ENCODE results near the gene PIK3CA. TPM values are rescaled to one million over a fixed set of nuclear protein-coding genes. Genes with fewer than 3 reads are reported as not detected.
"Not testable (repeated sequence)": the region's sequence is repeated elsewhere in the genome, so short reads cannot be mapped to it uniquely, and the experiment has no call there.

The PIK3CA gene
- total RNA-seq, 6 experiments from 2014 or later = 6.5 to 13.1 (median 11.2) TPM

GRCh38 chr3:179266701-179267211 is 118.6 kb downstream of the PIK3CA start:
- Histone ChIP-seq H3K36me3 (no peaks in the 10 kb centered on the region), H3K27ac (no peak overlapping the region), H3K9me3 (no peaks in the 10 kb centered on the region), H3K4me1 (no peaks in the 10 kb centered on the region), H3K27me3 (no peaks in the 10 kb centered on the region), H3K4me3 (no peak overlapping the region)
- 56% methylated on average over 8 of the region's 21 CpGs for WGBS (ENCODE audit: insufficient coverage, low coverage, low lambda C conversion rate, missing lambda C conversion rate)
- TF ChIP-seq CTCF (IDR thresholded peaks at IDR 0.05) (no peak), POLR2A (IDR thresholded peaks at IDR 0.05) (no peak)
- intact Hi-C loops (cut with DNase I) = no loop called here
- no peak for DNase-seq
- peak in 2 of 4 donors; percentile 23 to 29 for ATAC-seq

- Histone ChIP-seq H3K27ac (no peak overlapping the region), H3K4me3 (no peak overlapping the region), H3K9me3 (no peaks in the 10 kb centered on the region), H3K36me3 (no peaks in the 10 kb centered on the region), H3K4me1 (no peaks in the 10 kb centered on the region), H3K27me3 (no peaks in the 10 kb centered on the region)
- WGBS (ENCODE audit: insufficient coverage, low coverage, low lambda C conversion rate, missing lambda C conversion rate) = 33% methylated on average over 4 of the region's 4 CpGs
- TF ChIP-seq CTCF (IDR thresholded peaks at IDR 0.05) (no peak), POLR2A (IDR thresholded peaks at IDR 0.05) (no peak)
- DNase-seq = no peak
- intact Hi-C loops (cut with DNase I) = no loop called here
- ATAC-seq = no peak
These were observed 120.4 kb downstream of the PIK3CA start for GRCh38 chr3:179268400-179269051.

- Histone ChIP-seq H3K9me3 (no peaks in the 10 kb centered on the region), H3K36me3 (no peaks in the 10 kb centered on the region), H3K4me3 (no peak overlapping the region), H3K27ac (no peak overlapping the region), H3K4me1 (no peaks in the 10 kb centered on the region), H3K27me3 (no peaks in the 10 kb centered on the region)
- WGBS (ENCODE audit: insufficient coverage, low coverage, low lambda C conversion rate, missing lambda C conversion rate) = 68% methylated on average over 4 of the region's 4 CpGs
- DNase-seq (no peak), ATAC-seq (no peak)
- TF ChIP-seq CTCF (IDR thresholded peaks at IDR 0.05) (no peak), POLR2A (IDR thresholded peaks at IDR 0.05) (no peak)
- intact Hi-C loops (cut with DNase I) = no loop called here
These were observed 121.1 kb downstream of the PIK3CA start for GRCh38 chr3:179269152-179269707.

- TF ChIP-seq POLR2A (IDR thresholded peaks at IDR 0.05) (no peak), CTCF (IDR thresholded peaks at IDR 0.05) (peak in 3 of 4 donors; percentile 34 to 37 (median 35))
- ATAC-seq = peak; percentile 39 to 67 (median 64)
These were observed 124.2 kb downstream of the PIK3CA start for GRCh38 chr3:179272385-179272784.

GRCh38 chr3:179274434-179274833 is 126.3 kb downstream of the PIK3CA start:
- not testable (repeated sequence) for H3K9me3 ChIP-seq

More at GRCh38 chr3:179272385-179272784, 124.2 kb downstream of the PIK3CA start:
- intact Hi-C loops (cut with DNase I) = no loop called here
- H3K27ac ChIP-seq = no peak overlapping the region
- DNase-seq = no peak
- WGBS (ENCODE audit: insufficient coverage, low coverage, low lambda C conversion rate, missing lambda C conversion rate) = 82% methylated on average over 3 of the region's 3 CpGs
- no peaks in the 10 kb centered on the region for H3K9me3 ChIP-seq
- H3K4me1 ChIP-seq = no peaks in the 10 kb centered on the region
- no peaks in the 10 kb centered on the region for H3K27me3 ChIP-seq
- no peaks in the 10 kb centered on the region for H3K36me3 ChIP-seq
- H3K4me3 ChIP-seq = no peak overlapping the region

More at GRCh38 chr3:179274434-179274833, 126.3 kb downstream of the PIK3CA start:
- DNase-seq; H3K27ac ChIP-seq; intact Hi-C loops (cut with DNase I); H3K27me3 ChIP-seq; H3K4me1 ChIP-seq; H3K4me3 ChIP-seq; ATAC-seq; H3K36me3 ChIP-seq: not testable (repeated sequence)
- 81% methylated on average over 2 of the region's 2 CpGs for WGBS (ENCODE audit: insufficient coverage, low coverage, low lambda C conversion rate, missing lambda C conversion rate)
